ENCODE data around the gene PDE10A. TPM values are rescaled to one million over a fixed set of nuclear protein-coding genes. Genes with fewer than 3 reads are reported as not detected.

The PDE10A gene
- total and polyA plus RNA-seq, 2 of the 4 experiments (the other 2 are of a cell fraction) = 3.4 to 12.4 TPM

DNA sequence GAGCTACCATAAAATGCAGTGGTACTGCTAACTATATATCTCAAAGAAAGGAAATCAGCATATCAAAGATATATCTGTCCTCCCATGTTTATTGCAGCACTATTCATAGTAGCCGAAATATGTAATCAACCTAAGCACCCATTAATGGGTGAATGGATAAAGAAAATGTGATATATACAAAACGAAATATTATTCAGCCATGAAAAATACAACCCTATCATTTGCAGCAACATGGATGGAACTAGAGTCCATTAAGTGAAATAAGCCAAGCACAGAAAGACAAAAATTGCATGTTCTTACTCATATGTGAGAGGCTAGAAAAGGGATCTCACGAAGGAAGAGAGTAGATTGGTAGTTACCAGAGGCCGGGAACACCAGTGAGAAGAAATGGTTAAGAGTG lies 126.1 kb downstream of the PDE10A start:
- TF ChIP-seq FOS (IDR thresholded peaks at IDR 0.05; ENCODE audit: low read depth, low read length) = no peak
- TF ChIP-seq CTCF (conservative IDR thresholded peaks at IDR 0.05; ENCODE audit: low read depth, low read length) = no peak
- no peak for TF ChIP-seq CEBPB (IDR thresholded peaks at IDR 0.05; ENCODE audit: low read depth, low read length)
- TF ChIP-seq RAD21 (IDR thresholded peaks at IDR 0.05; ENCODE audit: low read length) = no peak
- no peak for TF ChIP-seq ELK1 (IDR thresholded peaks at IDR 0.05; ENCODE audit: borderline replicate concordance, low read depth, low read length)
- no peak for TF ChIP-seq RFX5 (IDR thresholded peaks at IDR 0.05; ENCODE audit: low read depth, low read length)
- no peak for TF ChIP-seq MXI1 (IDR thresholded peaks at IDR 0.05; ENCODE audit: borderline replicate concordance, low read depth, low read length)
- TF ChIP-seq POLR2A (IDR thresholded peaks at IDR 0.05; ENCODE audit: low read depth, low read length) = no peak

More for the DNA sequence above, 126.1 kb downstream of the PDE10A start:
- Histone ChIP-seq H2AK9ac (replicated peaks; ENCODE audit: low read depth, low read length, poor library complexity) (no peak overlapping the region), H3K4ac (ENCODE audit: low read depth, low read length) (no peak overlapping the region), H3K27ac (ENCODE audit: insufficient read depth, low read length) (no peak overlapping the region), H3K14ac (replicated peaks; ENCODE audit: low read depth, low read length) (no peak overlapping the region), H3K4me1 (ENCODE audit: control insufficient read depth, insufficient read depth, low read length) (no peaks in the 10 kb centered on the region), H2BK20ac (ENCODE audit: low read depth, low read length) (no peak overlapping the region), H3K9me3 (ENCODE audit: control insufficient read depth, insufficient read depth, low read length) (no peaks in the 10 kb centered on the region), H4K5ac (ENCODE audit: low read depth, low read length) (no peak overlapping the region), H3K23ac (ENCODE audit: low read depth, low read length) (no peak overlapping the region), H2AK5ac (ENCODE audit: low read depth, low read length) (no peak overlapping the region), H3K9ac (ENCODE audit: low read depth, low read length) (no peak overlapping the region), H2BK120ac (ENCODE audit: low read depth, low read length) (no peak overlapping the region), H3K79me1 (ENCODE audit: low read depth in 1 of 2, low read length in 2 of 2) (peaks cover 0 to 7% of the 10 kb centered on the region in 2 experiments; a peak in 2 of 4 replicates), H4K8ac (ENCODE audit: low read depth in 2 of 2, low read length in 2 of 2) (no peak overlapping the region), H4K91ac (ENCODE audit: insufficient read depth, low read depth, low read length) (no peak overlapping the region), H3K56ac (ENCODE audit: extremely low read depth, insufficient read depth, low read length) (no peak overlapping the region), H4K20me1 (ENCODE audit: insufficient read depth, low read length) (no peaks in the 10 kb centered on the region), H3K4me3 (ENCODE audit: insufficient read depth, low read depth, low read length) (no peak overlapping the region), H3K18ac (ENCODE audit: low read depth, low read length) (no peak overlapping the region), H2AFZ (replicated peaks; ENCODE audit: low read length, poor library complexity) (no peak overlapping the region), H2BK15ac (ENCODE audit: low read depth, low read length) (no peak overlapping the region), H3K36me3 (ENCODE audit: control insufficient read depth, insufficient read depth, low read length) (no peaks in the 10 kb centered on the region), H2BK5ac (ENCODE audit: low read depth, low read length, poor library complexity, severe bottlenecking) (no peak overlapping the region), H3K9me1 (ENCODE audit: insufficient read depth, low read length) (no peaks in the 10 kb centered on the region), H3K27me3 (ENCODE audit: control insufficient read depth, insufficient read depth, low read length) (no peaks in the 10 kb centered on the region), H3K4me2 (ENCODE audit: low read depth, low read length) (no peak overlapping the region)
- in situ Hi-C loops (cut with MboI; ENCODE audit: low sequenced_read_pairs) = no loop called here
- DNase-seq (no peak), ATAC-seq (ENCODE audit: low read depth) (no peak)
- ChIA-PET POLR2A (ENCODE audit: unreplicated experiment) (no interaction called here), CTCF (no interaction called here)
- no CpG with 5 or more reads among the region's 4 CpGs for WGBS, 2 experiments (ENCODE audit: extremely low coverage in 2 of 2, insufficient read length in 1 of 2)
- no TSS peak for BruUV-seq (replicated peaks)
- intact Hi-C loops (cut with micrococcal nuclease) = no loop called here
- dilution Hi-C loops (cut with HindIII; ENCODE audit: low sequenced_read_pairs, unreplicated experiment) = no loop called here
